HFF-Myc (cell line): ENCODE measurements around the gene EBF4.

Source experiments
- DNase-seq: peaks from one replicate; pipeline ENCODE4 v3.0.0-alpha.2; 2011; ENCODE audit warnings: low read depth; ENCODE audit errors: extremely low read depth
- H3K4me3 ChIP-seq: replicated peaks from 2 replicates; pipeline ENCODE4 v1.5.1; 2011; ENCODE audit warnings: low read depth, mild to moderate bottlenecking, control low read depth, low read length
- CTCF ChIP-seq: IDR thresholded peaks from 2 replicates; pipeline ENCODE4 v1.5.1; 2012; ENCODE audit warnings: mild to moderate bottlenecking, low read depth, low read length, control low read depth; ENCODE audit errors: missing control alignments

Gene EBF4

GRCh38 chr20:2708073-2708415, 15.5 kb downstream of the EBF4 start:
- H3K4me3 ChIP-seq, result no peak overlapping the region
- no peak for TF ChIP-seq CTCF
- no peak for DNase-seq

- no peak overlapping the region for H3K4me3 ChIP-seq
- no peak for DNase-seq
- no peak for TF ChIP-seq CTCF
These were observed 16.1 kb downstream of the EBF4 start for GRCh38 chr20:2708665-2709064.

GRCh38 chr20:2709205-2709981, 16.8 kb downstream of the EBF4 start:
- H3K4me3 ChIP-seq, result no peak overlapping the region
- DNase-seq, result no peak
- TF ChIP-seq CTCF, result no peak

GRCh38 chr20:2713285-2713684, 20.7 kb downstream of the EBF4 start:
- DNase-seq, result no peak
- no peak overlapping the region for H3K4me3 ChIP-seq
- TF ChIP-seq CTCF, result peak; percentile 19

GRCh38 chr20:2729251-2729713, 36.7 kb downstream of the EBF4 start:
- DNase-seq, result no peak
- TF ChIP-seq CTCF, result no peak

GRCh38 chr20:2729791-2730190, 37.2 kb downstream of the EBF4 start:
- H3K4me3 ChIP-seq, result no peak overlapping the region
- no peak for TF ChIP-seq CTCF
- no peak for DNase-seq

More at GRCh38 chr20:2729251-2729713, 36.7 kb downstream of the EBF4 start:
- H3K4me3 ChIP-seq, result no peak overlapping the region

- no peak for TF ChIP-seq CTCF
- H3K4me3 ChIP-seq, result no peak overlapping the region
- no peak for DNase-seq
These were observed 42.3 kb downstream of the EBF4 start for GRCh38 chr20:2734899-2735298.
